H9 (cell line): ENCODE measurements around the gene XK. TPM values are rescaled to one million over a fixed set of nuclear protein-coding genes. Genes with fewer than 3 reads are reported as not detected.

Experiments used
- DNase-seq: peaks from one replicate; pipeline ENCODE4 v3.0.0-alpha.2; 2017
- H2AFZ ChIP-seq: one replicate; pipeline ENCODE4 v1.6.1; 2013; ENCODE audit warnings: mild to moderate bottlenecking, low read length, control low read depth, moderate library complexity
- H2AK5ac ChIP-seq: 2 replicates; pipeline ENCODE4 v1.6.1; 2013; ENCODE audit warnings: low read length, control low read depth, mixed read lengths; ENCODE audit not compliant: insufficient read length
- H2BK120ac ChIP-seq: one replicate; pipeline ENCODE4 v1.6.1; 2013; ENCODE audit warnings: low read depth, mild to moderate bottlenecking, low read length, control low read depth, inconsistent platforms; ENCODE audit not compliant: poor library complexity, severe bottlenecking
- H2BK12ac ChIP-seq: 2 replicates; pipeline ENCODE4 v1.6.1; 2013; ENCODE audit warnings: low read length, control low read depth, mixed read lengths, low read depth; ENCODE audit not compliant: insufficient read length
- H2BK15ac ChIP-seq: 2 replicates; pipeline ENCODE4 v1.6.1; 2013; ENCODE audit warnings: low read depth, low read length, control low read depth
- H2BK20ac ChIP-seq: one replicate; pipeline ENCODE4 v1.6.1; 2013; ENCODE audit warnings: low read depth, mild to moderate bottlenecking, low read length, control low read depth, inconsistent platforms; ENCODE audit not compliant: poor library complexity, severe bottlenecking
- H2BK5ac ChIP-seq: 2 replicates; pipeline ENCODE4 v1.6.1; 2013; ENCODE audit warnings: low read length, control low read depth, mixed read lengths; ENCODE audit not compliant: insufficient read length
- H3K14ac ChIP-seq: 2 replicates; pipeline ENCODE4 v1.6.1; 2013; ENCODE audit warnings: low read length, control low read depth; ENCODE audit not compliant: insufficient read depth
- H3K18ac ChIP-seq: 2 replicates; pipeline ENCODE4 v1.6.1; 2013; ENCODE audit warnings: low read depth, mild to moderate bottlenecking, mixed read lengths, low read length, control low read depth; ENCODE audit not compliant: insufficient read length
- H3K23ac ChIP-seq: 2 replicates; pipeline ENCODE4 v1.6.1; 2013; ENCODE audit warnings: low read length, control low read depth, mixed read lengths, low read depth; ENCODE audit not compliant: insufficient read length
- H3K23me2 ChIP-seq: 2 replicates; pipeline ENCODE4 v1.6.1; 2013; ENCODE audit warnings: low read depth, mild to moderate bottlenecking, mixed read lengths, low read length, control low read depth; ENCODE audit not compliant: insufficient read length, poor library complexity, severe bottlenecking
- H3K27ac ChIP-seq: 2 replicates; pipeline ENCODE4 v1.5.1; 2013; ENCODE audit warnings: low read length, control low read depth, mixed read lengths, low read depth; ENCODE audit not compliant: insufficient read length
- H3K27me3 ChIP-seq: 2 replicates; pipeline ENCODE4 v1.6.1; 2013; ENCODE audit warnings: low read length, control low read depth, inconsistent platforms; ENCODE audit not compliant: insufficient read depth
- H3K4ac ChIP-seq: 2 replicates; pipeline ENCODE4 v1.6.1; 2013; ENCODE audit warnings: low read depth, mild to moderate bottlenecking, control low read depth, inconsistent platforms, low read length, moderate library complexity
- H3K4me1 ChIP-seq: 2 replicates; pipeline ENCODE4 v1.6.1; 2013; ENCODE audit warnings: low read length, control low read depth, inconsistent platforms; ENCODE audit not compliant: insufficient read depth
- H3K4me2 ChIP-seq: 2 replicates; pipeline ENCODE4 v1.6.1; 2013; ENCODE audit warnings: low read length, control low read depth, mixed read lengths; ENCODE audit not compliant: insufficient read length, insufficient read depth
- H3K56ac ChIP-seq: 2 replicates; pipeline ENCODE4 v1.6.1; 2013; ENCODE audit warnings: low read depth, mild to moderate bottlenecking, mixed read lengths, low read length, control low read depth; ENCODE audit not compliant: insufficient read length
- H3K79me1 ChIP-seq: 2 replicates; pipeline ENCODE4 v1.6.1; 2013; ENCODE audit warnings: low read depth, mild to moderate bottlenecking, moderate library complexity, low read length, control low read depth, inconsistent platforms; ENCODE audit not compliant: insufficient read depth, poor library complexity, severe bottlenecking
- H3K79me2 ChIP-seq: 2 replicates; pipeline ENCODE4 v1.6.1; 2013; ENCODE audit warnings: low read length, control low read depth, inconsistent platforms; ENCODE audit not compliant: insufficient read depth
- H3K9ac ChIP-seq: 2 replicates; pipeline ENCODE4 v1.6.1; 2013; ENCODE audit warnings: low read length, control low read depth, mixed read lengths; ENCODE audit not compliant: insufficient read length; ENCODE audit errors: extremely low read depth
- H3K9me3 ChIP-seq: one replicate; pipeline ENCODE4 v1.6.1; 2013; ENCODE audit warnings: low read depth, low read length, inconsistent platforms; ENCODE audit not compliant: control insufficient read depth
- H3T11ph ChIP-seq: one replicate; pipeline ENCODE4 v1.6.1; 2013; ENCODE audit warnings: mild to moderate bottlenecking, low read length, control low read depth, inconsistent platforms
- H4K20me1 ChIP-seq: one replicate; pipeline ENCODE4 v1.6.1; 2013; ENCODE audit not compliant: control insufficient read depth, insufficient read length, insufficient read depth
- H4K5ac ChIP-seq: 2 replicates; pipeline ENCODE4 v1.6.1; 2013; ENCODE audit warnings: low read depth, mild to moderate bottlenecking, mixed read lengths, low read length, control low read depth; ENCODE audit not compliant: insufficient read length
- H4K8ac ChIP-seq: replicated peaks from 2 replicates; pipeline ENCODE4 v1.6.1; 2013; ENCODE audit warnings: low read length, control low read depth, mixed read lengths, low read depth; ENCODE audit not compliant: insufficient read length
- H4K91ac ChIP-seq: 2 replicates; pipeline ENCODE4 v1.6.1; 2013; ENCODE audit warnings: low read depth, mild to moderate bottlenecking, moderate library complexity, mixed read lengths, low read length, control low read depth; ENCODE audit not compliant: insufficient read length
- H3K27ac Mint-ChIP-seq, 3 experiments: 2 replicates in 2 of 3; 3 replicates in 1 of 3; pipeline ENCODE4 v1.8.0; 2020 to 2021; ENCODE audit warnings: mixed read lengths in 3 of 3, mild to moderate bottlenecking in 1 of 3, moderate library complexity in 1 of 3
- H3K27me3 Mint-ChIP-seq: 2 replicates; pipeline ENCODE4 v1.8.0; 2021; ENCODE audit warnings: low read depth, mild to moderate bottlenecking, moderate library complexity, mixed read lengths
- H3K36me3 Mint-ChIP-seq, 3 experiments: 2 replicates in 2 of 3; 3 replicates in 1 of 3; pipeline ENCODE4 v1.8.0; 2020 to 2021; ENCODE audit warnings: low read depth in 3 of 3, mixed read lengths in 3 of 3; ENCODE audit not compliant: insufficient read depth in 1 of 3
- H3K4me1 Mint-ChIP-seq, 2 experiments: 2 replicates each; pipeline ENCODE4 v1.8.0; 2020; ENCODE audit warnings: mixed read lengths in 2 of 2
- H3K4me3 Mint-ChIP-seq, 2 experiments: 2 replicates in 1 of 2; 3 replicates in 1 of 2; pipeline ENCODE4 v1.8.0; 2020 to 2021; ENCODE audit warnings: mild to moderate bottlenecking in 2 of 2, mixed read lengths in 2 of 2, moderate library complexity in 1 of 2
- H3K9me3 Mint-ChIP-seq, 2 experiments: 2 replicates in 1 of 2; 3 replicates in 1 of 2; pipeline ENCODE4 v1.8.0; 2020; ENCODE audit warnings: mild to moderate bottlenecking in 2 of 2, mixed read lengths in 2 of 2, moderate library complexity in 1 of 2
- WGBS: extraction: QIAGEN DNeasy Blood & Tissue Kit; methylation state at CpG from one replicate; pipeline ENCODE4 v1.1.7; 2013; ENCODE audit warnings: missing lambda C conversion rate, low lambda C conversion rate, mixed read lengths; ENCODE audit not compliant: insufficient read length; ENCODE audit errors: extremely low coverage; 5-methylcytosine and 5-hydroxymethylcytosine counted together
- total RNA-seq: library from RNA; stranded (reverse); gene quantifications from 2 replicates; pipeline ENCODE4 v1.2.1, GENCODE V29; 2021
- TF ChIP-seq, protein P1 (sequence below): fragments of 200-600 bp; sonication (generic); conservative IDR thresholded peaks from 3 replicates; pipeline ENCODE4 v1.8.0; 2021; ENCODE audit warnings: antibody characterized with exemption, mild to moderate bottlenecking

Gene XK
- total RNA-seq, 1 experiment from 2014 or later, result 0.85 TPM

DNA sequence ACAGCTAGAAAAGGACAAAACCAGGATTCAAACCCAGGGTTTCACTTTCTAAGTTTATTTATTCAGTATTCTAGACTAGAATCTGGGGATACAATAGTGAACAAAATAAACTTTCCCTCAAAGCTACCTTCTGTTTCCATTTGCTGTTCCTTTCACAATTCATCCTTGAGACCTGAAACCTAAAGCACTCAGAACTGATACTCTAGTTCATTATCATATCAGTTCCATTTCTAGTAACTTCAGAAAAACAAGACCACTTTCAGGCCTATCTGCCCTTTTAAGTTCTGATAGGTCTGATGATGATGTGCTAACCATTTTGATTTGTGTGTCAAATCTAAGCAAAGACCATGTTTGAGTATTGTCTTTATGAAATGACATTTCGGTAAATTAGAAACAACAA, 7.8 kb upstream of the XK start:
- Histone ChIP-seq H4K20me1 (no peaks in the 10 kb centered on the region), H3K4ac (no peak overlapping the region), H2AK5ac (no peak overlapping the region), H3K14ac (no peak overlapping the region), H3K4me2 (no peak overlapping the region), H4K5ac (no peak overlapping the region), H3K9me3 (no peaks in the 10 kb centered on the region), H2BK15ac (no peak overlapping the region), H3K4me1 (no peaks in the 10 kb centered on the region), H3K27ac (no peak overlapping the region), H3K18ac (no peak overlapping the region), H2AFZ (no peak overlapping the region), H3K23ac (no peak overlapping the region), H3K27me3 (no peaks in the 10 kb centered on the region; the same call in 1 of the 2 replicates), H4K91ac (no peak overlapping the region), H3K79me2 (no peaks in the 10 kb centered on the region), H3K9ac (no peak overlapping the region), H3K79me1 (no peaks in the 10 kb centered on the region), H2BK120ac (no peak overlapping the region), H2BK5ac (no peak overlapping the region), H3K56ac (no peak overlapping the region), H3T11ph (no peak overlapping the region), H3K23me2 (no peaks in the 10 kb centered on the region), H2BK20ac (no peak overlapping the region), H2BK12ac (no peak overlapping the region), H4K8ac (no peak overlapping the region)
- Mint-ChIP-seq H3K4me1 (no peaks in the 10 kb centered on the region), H3K27ac (no peak overlapping the region), H3K4me3 (no peak overlapping the region), H3K36me3 (no peaks in the 10 kb centered on the region), H3K27me3 (no peaks in the 10 kb centered on the region), H3K9me3 (peaks cover 34 to 47% of the 10 kb centered on the region in 2 experiments)
- no peak for DNase-seq
- no CpG with 5 or more reads among the region's 1 CpG for WGBS
- TF ChIP-seq, protein P1, sequence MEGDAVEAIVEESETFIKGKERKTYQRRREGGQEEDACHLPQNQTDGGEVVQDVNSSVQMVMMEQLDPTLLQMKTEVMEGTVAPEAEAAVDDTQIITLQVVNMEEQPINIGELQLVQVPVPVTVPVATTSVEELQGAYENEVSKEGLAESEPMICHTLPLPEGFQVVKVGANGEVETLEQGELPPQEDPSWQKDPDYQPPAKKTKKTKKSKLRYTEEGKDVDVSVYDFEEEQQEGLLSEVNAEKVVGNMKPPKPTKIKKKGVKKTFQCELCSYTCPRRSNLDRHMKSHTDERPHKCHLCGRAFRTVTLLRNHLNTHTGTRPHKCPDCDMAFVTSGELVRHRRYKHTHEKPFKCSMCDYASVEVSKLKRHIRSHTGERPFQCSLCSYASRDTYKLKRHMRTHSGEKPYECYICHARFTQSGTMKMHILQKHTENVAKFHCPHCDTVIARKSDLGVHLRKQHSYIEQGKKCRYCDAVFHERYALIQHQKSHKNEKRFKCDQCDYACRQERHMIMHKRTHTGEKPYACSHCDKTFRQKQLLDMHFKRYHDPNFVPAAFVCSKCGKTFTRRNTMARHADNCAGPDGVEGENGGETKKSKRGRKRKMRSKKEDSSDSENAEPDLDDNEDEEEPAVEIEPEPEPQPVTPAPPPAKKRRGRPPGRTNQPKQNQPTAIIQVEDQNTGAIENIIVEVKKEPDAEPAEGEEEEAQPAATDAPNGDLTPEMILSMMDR, result no peak
